Heart left ventricle (tissue), 16 donors: Measurements from ENCODE around the gene NWD2. TPM values are rescaled to one million over a fixed set of nuclear protein-coding genes. Genes with fewer than 3 reads are reported as not detected.
A peak's percentile ranks its signal among the peaks of the same experiment; 100 is the strongest.

ENCODE experiments used
- ATAC-seq, 4 donors: fragments of 200-7000 bp; cut with Tn5 transposase; one replicate each; pipeline ENCODE4 v1.9.1; 2020 to 2022; ENCODE audit warnings: moderate library complexity in 4 of 4, mild to moderate bottlenecking in 3 of 4, moderate number of reproducible peaks in 1 of 4
- DNase-seq, 5 donors: peaks; one replicate each; pipeline ENCODE4 v3.0.0-alpha.2; 2020
- H3K27ac ChIP-seq, 12 donors: fragments of 200-600 bp; sonication (generic) in 4 of 12; one replicate each; pipeline versions ENCODE4 v1.5.0 to v1.8.0; 2016 to 2022; ENCODE audit warnings: mild to moderate bottlenecking in 2 of 12
- H3K27me3 ChIP-seq, 9 donors: fragments of 200-600 bp; sonication (generic) in 2 of 9; one replicate each; pipeline versions ENCODE4 v1.5.1 to v1.8.0; 2016 to 2022; ENCODE audit warnings: mild to moderate bottlenecking in 3 of 9
- H3K36me3 ChIP-seq, 9 donors: fragments of 200-600 bp; sonication (generic) in 2 of 9; one replicate each; pipeline versions ENCODE4 v1.5.0 to v1.8.0; 2018 to 2022; ENCODE audit warnings: mild to moderate bottlenecking in 2 of 9
- H3K4me1 ChIP-seq, 12 donors: fragments of 200-600 bp; sonication (generic) in 4 of 12; one replicate each; pipeline versions ENCODE4 v1.5.0 to v1.8.0; 2016 to 2022; ENCODE audit warnings: mild to moderate bottlenecking in 3 of 12
- H3K4me3 ChIP-seq, 12 donors: fragments of 200-600 bp; sonication (generic) in 4 of 12; one replicate each; pipeline versions ENCODE4 v1.5.0 to v1.8.0; 2017 to 2022; ENCODE audit warnings: mild to moderate bottlenecking in 9 of 12, moderate library complexity in 4 of 12
- H3K9me3 ChIP-seq, 12 donors: fragments of 200-600 bp; sonication (generic) in 4 of 12; one replicate each; pipeline versions ENCODE4 v1.5.0 to v1.8.0; 2016 to 2022; ENCODE audit warnings: mild to moderate bottlenecking in 1 of 12
- CTCF ChIP-seq, 12 donors: fragments of 200-600 bp; sonication (generic) in 4 of 12; IDR thresholded peaks; one replicate each; pipeline versions ENCODE4 v1.5.0 to v1.8.0; 2018 to 2022; ENCODE audit warnings: antibody characterized with exemption in 12 of 12, mild to moderate bottlenecking in 5 of 12
- POLR2A ChIP-seq, 2 donors: fragments of 450-650 bp; IDR thresholded peaks; one replicate each; pipeline ENCODE4 v1.6.1; 2017; ENCODE audit warnings: antibody characterized with exemption in 2 of 2, mild to moderate bottlenecking in 2 of 2, moderate library complexity in 2 of 2
- WGBS, 4 donors: extraction: QIAGEN DNeasy Blood & Tissue Kit in 2 of 4; methylation state at CpG; one replicate each; pipeline versions ENCODE4 v1.1.5 to v1.1.7; 2013 to 2018; 5-methylcytosine and 5-hydroxymethylcytosine counted together
- intact Hi-C, 10 donors: fragments of 100-400 bp; cut with DNase I; formaldehyde crosslinking; loops; one replicate each; pipeline versions ENCODE4 v1.11.1 to v1.14.2; 2022
- polyA plus RNA-seq, 2 donors: library from polyadenylated mRNA; stranded (reverse); fragments of 200-250 nt; gene quantifications; one replicate each; pipeline ENCODE4 v1.2.3, GENCODE V29; 2013
- total RNA-seq, 9 donors: library from RNA; depleted of rRNA in 2 of 9; stranded (reverse); fragments of >200 nt in 2 of 9; fragmentation: NEBNext Ultra II Directional in 3 of 9; extraction: Animal tissue kit (Norgen Biotek cat#: 25700) in 3 of 9; gene quantifications; one replicate each; pipeline versions ENCODE4 v1.1.0 to v1.2.4, GENCODE V29; 2016 to 2023
- donor health status: ischemic (EF 13 %, LVEDD 7.1; RV severe dilation, severe dysfunction).
- donor health status: healthy with polysubstance abuse.
- donor health status: DM: no; HTN: yes; CAD: no.
- donor health status: DM: no; HTN: no; CAD: no.
- donor health status: ischemic (EF 25% LVEDD 6.9; RV normal size, moderate dysfunction).
- donor health status: ischemic (EF 25% LVEDD 5.7; RV mildly dilated, moderate dysfunction).
- donor health status: healthy.
- donor health status: DM: yes; HTN: yes; CAD: no.
- donor health status: ischemic (EF 35%, LVEDD 5.7; RV mildly dilated, moderate dysfunction).
- donor health status: nonischemic (EF 11% LVEDD 7.7; RV severe dilation, severe dysfunction).
- donor health status: DM: yes; HTN: yes; CAD: no.
- donor health status: PGD.
- donor health status: ischemic (EF 29% LVEDD 5.4; RV normal size, mild dysfunction).
- donor health status: nonischemic (EF 23%, LVEDD 6.1; RV moderate dilation, normal function).

Gene NWD2
- total and polyA plus RNA-seq, 11 donors, result under 0.01 to 0.16 (median 0.05) TPM; not detected in 5

GRCh38 chr4:37383579-37384229 is 139.2 kb downstream of the NWD2 start:
- WGBS, 4 donors, result 33 to 39% (median 35%) methylated on average over 7 of the region's 7 CpGs
- no peak for TF ChIP-seq POLR2A (IDR thresholded peaks at IDR 0.05)
- peak; percentile 22 to 62 (median 52) for TF ChIP-seq CTCF (IDR thresholded peaks at IDR 0.05)
- H3K4me1 ChIP-seq, result no peaks in the 10 kb centered on the region
- H3K27me3 ChIP-seq, result peaks cover 0 to 30% (median 0%) of the 10 kb centered on the region in 9 donors
- H3K27ac ChIP-seq, result no peak overlapping the region
- H3K9me3 ChIP-seq, result no peaks in the 10 kb centered on the region
- intact Hi-C loops, result loop anchor here in 4 of 10 donors (10.0 kb wide), 2 partner anchors 969 to 1029 kb away; no protein-coding TSS in a partner anchor
- ATAC-seq, result no peak
- DNase-seq, result no peak
- H3K36me3 ChIP-seq, result no peaks in the 10 kb centered on the region
- H3K4me3 ChIP-seq, result no peak overlapping the region

- intact Hi-C loops, result loop anchor here in 4 of 10 donors (10.0 kb wide), 2 partner anchors 971 to 1031 kb away; no protein-coding TSS in a partner anchor
- Histone ChIP-seq H3K4me1 (peaks cover 0 to 8% (median 0%) of the 10 kb centered on the region in 12 donors), H3K9me3 (no peaks in the 10 kb centered on the region), H3K36me3 (no peaks in the 10 kb centered on the region), H3K27ac (no peak overlapping the region), H3K27me3 (peaks cover 0 to 30% (median 0%) of the 10 kb centered on the region in 9 donors), H3K4me3 (no peak overlapping the region)
- no peak for TF ChIP-seq POLR2A (IDR thresholded peaks at IDR 0.05)
- TF ChIP-seq CTCF (IDR thresholded peaks at IDR 0.05), result no peak
- 64 to 78% (median 75%) methylated on average over 2 of the region's 2 CpGs for WGBS, 4 donors
- no peak for DNase-seq
- no peak for ATAC-seq
Measured at GRCh38 chr4:37385424-37385823, 140.9 kb downstream of the NWD2 start.

GRCh38 chr4:37388681-37389365 is 144.3 kb downstream of the NWD2 start:
- DNase-seq (no peak), ATAC-seq (no peak)
- H3K27me3 ChIP-seq, result peaks cover 0 to 7% (median 0%) of the 10 kb centered on the region in 9 donors
- H3K27ac ChIP-seq, result no peak overlapping the region
- TF ChIP-seq CTCF (IDR thresholded peaks at IDR 0.05), result no peak
- no peak for TF ChIP-seq POLR2A (IDR thresholded peaks at IDR 0.05)
- no peak overlapping the region for H3K4me3 ChIP-seq
- H3K36me3 ChIP-seq, result no peaks in the 10 kb centered on the region
- H3K4me1 ChIP-seq, result peaks cover 0 to 22% (median 3%) of the 10 kb centered on the region in 12 donors
- WGBS, 4 donors, result 51 to 58% (median 53%) methylated on average over 4 of the region's 4 CpGs
- intact Hi-C loops, result loop anchor here in 4 of 10 donors (10.0 kb wide), 2 partner anchors 974 to 1034 kb away; no protein-coding TSS in a partner anchor
- no peaks in the 10 kb centered on the region for H3K9me3 ChIP-seq

GRCh38 chr4:37389366-37389765 is 144.8 kb downstream of the NWD2 start:
- DNase-seq (no peak), ATAC-seq (no peak)
- intact Hi-C loops, result loop anchor here in 4 of 10 donors (10.0 kb wide), 2 partner anchors 975 to 1035 kb away; no protein-coding TSS in a partner anchor
- H3K27ac ChIP-seq, result no peak overlapping the region
- H3K4me3 ChIP-seq, result no peak overlapping the region
- H3K36me3 ChIP-seq, result no peaks in the 10 kb centered on the region
- no peaks in the 10 kb centered on the region for H3K9me3 ChIP-seq
- TF ChIP-seq POLR2A (IDR thresholded peaks at IDR 0.05) (no peak), CTCF (IDR thresholded peaks at IDR 0.05) (no peak)
- H3K4me1 ChIP-seq, result peaks cover 0 to 28% (median 3%) of the 10 kb centered on the region in 12 donors
- peaks cover 0 to 7% (median 0%) of the 10 kb centered on the region in 9 donors for H3K27me3 ChIP-seq
- 52 to 72% (median 65%) methylated on average over 7 of the region's 7 CpGs for WGBS, 4 donors
